ENCODE measurements around the gene LGALS4.
"Not testable (repeated sequence)": the region's sequence is repeated elsewhere in the genome, so short reads cannot be mapped to it uniquely, and the experiment has no call there.

The LGALS4 gene

GRCh38 chr19:38799104-38799503 lies 13.6 kb downstream of the LGALS4 start:
- Mint-ChIP-seq H3K9me3 (no peaks in the 10 kb centered on the region), H3K4me1 (ENCODE audit: low read depth) (no peaks in the 10 kb centered on the region), H3K4me3 (no peak overlapping the region), H3K27ac (no peak overlapping the region), H3K27me3 (ENCODE audit: low read depth) (peaks cover 9% of the 10 kb centered on the region), H3K36me3 (ENCODE audit: low read depth) (no peaks in the 10 kb centered on the region)

- H3K27ac Mint-ChIP-seq; H3K4me1 Mint-ChIP-seq (ENCODE audit: low read depth); H3K4me3 Mint-ChIP-seq; H3K36me3 Mint-ChIP-seq (ENCODE audit: low read depth); H3K9me3 Mint-ChIP-seq: not testable (repeated sequence)
- H3K27me3 Mint-ChIP-seq (ENCODE audit: low read depth), result peaks cover 19% of the 10 kb centered on the region
Measured at GRCh38 chr19:38797781-38798180, 15.0 kb downstream of the LGALS4 start.

- peaks cover 19% of the 10 kb centered on the region for H3K27me3 Mint-ChIP-seq (ENCODE audit: low read depth)
- no peaks in the 10 kb centered on the region for H3K36me3 Mint-ChIP-seq (ENCODE audit: low read depth)
- no peak overlapping the region for H3K4me3 Mint-ChIP-seq
- peaks cover 3% of the 10 kb centered on the region for H3K4me1 Mint-ChIP-seq (ENCODE audit: low read depth)
- H3K9me3 Mint-ChIP-seq, result no peaks in the 10 kb centered on the region
- no peak overlapping the region for H3K27ac Mint-ChIP-seq
Measured at GRCh38 chr19:38796154-38796553, 16.6 kb downstream of the LGALS4 start.

- Mint-ChIP-seq H3K27ac (no peak overlapping the region), H3K9me3 (no peaks in the 10 kb centered on the region), H3K4me3 (no peak overlapping the region), H3K4me1 (ENCODE audit: low read depth) (peaks cover 3% of the 10 kb centered on the region), H3K27me3 (ENCODE audit: low read depth) (peaks cover 19% of the 10 kb centered on the region), H3K36me3 (ENCODE audit: low read depth) (no peaks in the 10 kb centered on the region)
Measured at GRCh38 chr19:38795549-38795948, 17.2 kb downstream of the LGALS4 start.

- Mint-ChIP-seq H3K4me1 (ENCODE audit: low read depth) (peaks cover 3% of the 10 kb centered on the region), H3K9me3 (no peaks in the 10 kb centered on the region), H3K27me3 (ENCODE audit: low read depth) (peaks cover 19% of the 10 kb centered on the region), H3K27ac (no peak overlapping the region), H3K36me3 (ENCODE audit: low read depth) (no peaks in the 10 kb centered on the region), H3K4me3 (no peak overlapping the region)
Measured at GRCh38 chr19:38793671-38794070, 19.1 kb downstream of the LGALS4 start.

- H3K36me3 Mint-ChIP-seq (ENCODE audit: low read depth), result no peaks in the 10 kb centered on the region
- H3K4me1 Mint-ChIP-seq (ENCODE audit: low read depth), result peaks cover 3% of the 10 kb centered on the region
- H3K9me3 Mint-ChIP-seq, result no peaks in the 10 kb centered on the region
- no peak overlapping the region for H3K27ac Mint-ChIP-seq
- H3K4me3 Mint-ChIP-seq, result peak overlapping the region; percentile 45
- H3K27me3 Mint-ChIP-seq (ENCODE audit: low read depth), result peaks cover 19% of the 10 kb centered on the region
Measured at GRCh38 chr19:38793177-38793576, 19.6 kb downstream of the LGALS4 start.

GRCh38 chr19:38792250-38793111 lies 20.3 kb downstream of the LGALS4 start:
- peak overlapping the region; percentile 45 for H3K4me3 Mint-ChIP-seq
- H3K9me3 Mint-ChIP-seq, result no peaks in the 10 kb centered on the region
- peaks cover 3% of the 10 kb centered on the region for H3K4me1 Mint-ChIP-seq (ENCODE audit: low read depth)
- H3K36me3 Mint-ChIP-seq (ENCODE audit: low read depth), result no peaks in the 10 kb centered on the region
- H3K27me3 Mint-ChIP-seq (ENCODE audit: low read depth), result peaks cover 19% of the 10 kb centered on the region
- H3K27ac Mint-ChIP-seq, result no peak overlapping the region

- H3K27me3 Mint-ChIP-seq (ENCODE audit: low read depth), result peaks cover 19% of the 10 kb centered on the region
- H3K27ac Mint-ChIP-seq; H3K4me3 Mint-ChIP-seq; H3K9me3 Mint-ChIP-seq; H3K36me3 Mint-ChIP-seq (ENCODE audit: low read depth); H3K4me1 Mint-ChIP-seq (ENCODE audit: low read depth): not testable (repeated sequence)
Measured at GRCh38 chr19:38791451-38792064, 21.2 kb downstream of the LGALS4 start.

- H3K36me3 Mint-ChIP-seq (ENCODE audit: low read depth); H3K9me3 Mint-ChIP-seq; H3K27ac Mint-ChIP-seq; H3K4me1 Mint-ChIP-seq (ENCODE audit: low read depth); H3K4me3 Mint-ChIP-seq: not testable (repeated sequence)
- H3K27me3 Mint-ChIP-seq (ENCODE audit: low read depth), result peaks cover 19% of the 10 kb centered on the region
Measured at GRCh38 chr19:38790507-38791403, 22.0 kb downstream of the LGALS4 start.

GRCh38 chr19:38788478-38789243 lies 24.1 kb downstream of the LGALS4 start, which contains the start of gene LGALS7B:
Gene LGALS7B (plus strand): TSS chr19:38789200. CDS start chr19:38789227, 27 bp downstream.
- no peak within 1 kb of the TSS for H3K27ac Mint-ChIP-seq
- peaks cover 3% of the 10 kb centered on the region for H3K4me1 Mint-ChIP-seq (ENCODE audit: low read depth)
- no peaks in the 10 kb centered on the region for H3K9me3 Mint-ChIP-seq
- no peaks in the 10 kb centered on the region for H3K36me3 Mint-ChIP-seq (ENCODE audit: low read depth)
- peaks cover 6% of the 10 kb centered on the region for H3K27me3 Mint-ChIP-seq (ENCODE audit: low read depth)
- no peak within 1 kb of the TSS for H3K4me3 Mint-ChIP-seq

GRCh38 chr19:38786572-38787265 lies 26.0 kb downstream of the LGALS4 start:
- no peak overlapping the region for H3K4me3 Mint-ChIP-seq

GRCh38 chr19:38786061-38786460 lies 26.7 kb downstream of the LGALS4 start:
- peaks cover 11% of the 10 kb centered on the region for H3K27me3 Mint-ChIP-seq (ENCODE audit: low read depth)
- H3K4me3 Mint-ChIP-seq; H3K9me3 Mint-ChIP-seq; H3K36me3 Mint-ChIP-seq (ENCODE audit: low read depth); H3K4me1 Mint-ChIP-seq (ENCODE audit: low read depth); H3K27ac Mint-ChIP-seq: not testable (repeated sequence)

More at GRCh38 chr19:38786572-38787265, 26.0 kb downstream of the LGALS4 start:
- H3K27ac Mint-ChIP-seq, result no peak overlapping the region
- peaks cover 6% of the 10 kb centered on the region for H3K27me3 Mint-ChIP-seq (ENCODE audit: low read depth)
- no peaks in the 10 kb centered on the region for H3K36me3 Mint-ChIP-seq (ENCODE audit: low read depth)
- no peaks in the 10 kb centered on the region for H3K4me1 Mint-ChIP-seq (ENCODE audit: low read depth)
- H3K9me3 Mint-ChIP-seq, result no peaks in the 10 kb centered on the region

GRCh38 chr19:38785187-38785699 lies 27.5 kb downstream of the LGALS4 start:
- Mint-ChIP-seq H3K27me3 (ENCODE audit: low read depth) (peaks cover 13% of the 10 kb centered on the region), H3K4me1 (ENCODE audit: low read depth) (no peaks in the 10 kb centered on the region)

More at GRCh38 chr19:38785187-38785699, 27.5 kb downstream of the LGALS4 start:
- H3K36me3 Mint-ChIP-seq (ENCODE audit: low read depth), result no peaks in the 10 kb centered on the region
- H3K4me3 Mint-ChIP-seq, result no peak overlapping the region
- H3K27ac Mint-ChIP-seq, result no peak overlapping the region
- H3K9me3 Mint-ChIP-seq, result no peaks in the 10 kb centered on the region
